ENCODE measurements around the gene LIPT2.
"Not testable (repeated sequence)": the region's sequence is repeated elsewhere in the genome, so short reads cannot be mapped to it uniquely, and the experiment has no call there.

The LIPT2 gene

GRCh38 chr11:74492974-74493790 is at the start of gene LIPT2:
Gene LIPT2 (minus strand): TSS chr11:74493724. CDS start chr11:74493703, 21 bp downstream.
- peak; percentile 97 for DNase-seq

GRCh38 chr11:74541466-74541865 is 47.9 kb upstream of the LIPT2 start:
- DNase-seq, result no peak

- DNase-seq, result no peak
These were observed 46.7 kb upstream of the LIPT2 start for GRCh38 chr11:74540270-74540669.

- DNase-seq, result no peak
These were observed 45.2 kb upstream of the LIPT2 start for GRCh38 chr11:74538680-74539079.

GRCh38 chr11:74535371-74536160 is 42.0 kb upstream of the LIPT2 start:
- DNase-seq, result no peak

GRCh38 chr11:74534946-74535275 is 41.4 kb upstream of the LIPT2 start:
- DNase-seq, result not testable (repeated sequence)

- no peak for DNase-seq
These were observed 40.9 kb upstream of the LIPT2 start for GRCh38 chr11:74534216-74534945.

GRCh38 chr11:74533421-74533820 is 39.9 kb upstream of the LIPT2 start:
- no peak for DNase-seq

- no peak for DNase-seq
These were observed 39.1 kb upstream of the LIPT2 start for GRCh38 chr11:74532501-74533246.

GRCh38 chr11:74524978-74525377 is 31.5 kb upstream of the LIPT2 start:
- no peak for DNase-seq

GRCh38 chr11:74524501-74524900 is 31.0 kb upstream of the LIPT2 start:
- no peak for DNase-seq

- DNase-seq, result no peak
These were observed 29.3 kb upstream of the LIPT2 start for GRCh38 chr11:74522776-74523175.

- DNase-seq, result no peak
These were observed 28.2 kb upstream of the LIPT2 start for GRCh38 chr11:74521666-74522252.

GRCh38 chr11:74520927-74521665 is 27.6 kb upstream of the LIPT2 start:
- no peak for DNase-seq

- DNase-seq, result no peak
These were observed 26.8 kb upstream of the LIPT2 start for GRCh38 chr11:74520316-74520715.

- DNase-seq, result no peak
These were observed 26.2 kb upstream of the LIPT2 start for GRCh38 chr11:74519710-74520109.

- DNase-seq, result not testable (repeated sequence)
These were observed 24.1 kb upstream of the LIPT2 start for GRCh38 chr11:74517592-74517991.

- DNase-seq, result no peak
These were observed 14.1 kb upstream of the LIPT2 start for GRCh38 chr11:74507582-74507981.

GRCh38 chr11:74506823-74507222 is 13.3 kb upstream of the LIPT2 start:
- no peak for DNase-seq

- no peak for DNase-seq
These were observed 12.4 kb upstream of the LIPT2 start for GRCh38 chr11:74505911-74506310.

- DNase-seq, result no peak
These were observed 10.7 kb upstream of the LIPT2 start for GRCh38 chr11:74504100-74504691.
